ENCODE results near the gene FAM163B. TPM values are rescaled to one million over a fixed set of nuclear protein-coding genes. Genes with fewer than 3 reads are reported as not detected.

The FAM163B gene
- total and polyA plus RNA-seq, 2 donors (not counting 1 experiment from before 2014, with no cell fraction given) = not detected

GRCh38 chr9:133534346-133535291, 74.6 kb downstream of the FAM163B start, which contains the start of gene ADAMTSL2:
ADAMTSL2 (plus strand) TSS chr9:133534704; CDS start chr9:133536713, 2,009 bp downstream.
- H3K9me3 Mint-ChIP-seq (ENCODE audit: insufficient read depth) = no peaks in the 10 kb centered on the region
- Histone ChIP-seq H3K4me3 (ENCODE audit: control extremely low read depth in 1 of 5, extremely low read depth in 1 of 5, insufficient read depth in 1 of 5, low read depth in 2 of 5, low read length in 4 of 5) (no peak within 1 kb of the TSS), H3K27ac (ENCODE audit: low read length in 2 of 2) (no peak within 1 kb of the TSS), H3K4me2 (replicated peaks; ENCODE audit: low read depth, low read length, poor library complexity, severe bottlenecking) (peak within 1 kb of the TSS; percentile 43), H3K9me3 (ENCODE audit: control extremely low read depth in 1 of 3, control insufficient read depth in 2 of 3, insufficient read depth in 1 of 3, low read length in 2 of 3) (peaks cover 0 to 3% (median 0%) of the 10 kb centered on the region in 3 donors), H3K79me2 (ENCODE audit: control insufficient read depth, insufficient read depth, low read length) (no peaks in the 10 kb centered on the region), H4K20me1 (ENCODE audit: control insufficient read depth, insufficient read depth, low read length, poor library complexity, severe bottlenecking) (no peaks in the 10 kb centered on the region), H3K9ac (ENCODE audit: low read length) (no peak within 1 kb of the TSS), H3K36me3 (replicated peaks in 1 of 2; ENCODE audit: control extremely low read depth in 1 of 2, control insufficient read depth in 1 of 2, extremely low read depth in 1 of 2, insufficient read depth in 2 of 2, low read length in 1 of 2) (no peaks in the 10 kb centered on the region), H2AFZ (ENCODE audit: insufficient read depth, low read depth, low read length, poor library complexity, severe bottlenecking) (no peak within 1 kb of the TSS), H3K4me1 (ENCODE audit: control insufficient read depth in 2 of 2, insufficient read depth in 2 of 2, low read length in 2 of 2) (peaks cover 7 to 18% of the 10 kb centered on the region in 2 donors), H3K27me3 (replicated peaks in 1 of 4; ENCODE audit: control extremely low read depth in 1 of 4, control insufficient read depth in 3 of 4, insufficient read depth in 4 of 4, low read length in 3 of 4) (peaks cover 0 to 62% (median 13%) of the 10 kb centered on the region in 4 experiments)
- peak within 1 kb of the TSS; percentile 29 for H3K4me3 Mint-ChIP-seq
- no peak for ATAC-seq (ENCODE audit: low read depth)
- H3K27me3 Mint-ChIP-seq = peaks cover 34% of the 10 kb centered on the region
- ChIA-PET POLR2A (no interaction called here), CTCF (no interaction called here)
- H3K27ac Mint-ChIP-seq = peak within 1 kb of the TSS; percentile 15
- intact Hi-C loops (cut with micrococcal nuclease) = loop anchor here (5.0 kb wide), 3 partner anchors 193 to 563 kb away; partner anchors contain the start of gene VAV2
- 7% methylated on average over 58 of the region's 70 CpGs for WGBS (ENCODE audit: insufficient coverage)
- TF ChIP-seq, protein P1, sequence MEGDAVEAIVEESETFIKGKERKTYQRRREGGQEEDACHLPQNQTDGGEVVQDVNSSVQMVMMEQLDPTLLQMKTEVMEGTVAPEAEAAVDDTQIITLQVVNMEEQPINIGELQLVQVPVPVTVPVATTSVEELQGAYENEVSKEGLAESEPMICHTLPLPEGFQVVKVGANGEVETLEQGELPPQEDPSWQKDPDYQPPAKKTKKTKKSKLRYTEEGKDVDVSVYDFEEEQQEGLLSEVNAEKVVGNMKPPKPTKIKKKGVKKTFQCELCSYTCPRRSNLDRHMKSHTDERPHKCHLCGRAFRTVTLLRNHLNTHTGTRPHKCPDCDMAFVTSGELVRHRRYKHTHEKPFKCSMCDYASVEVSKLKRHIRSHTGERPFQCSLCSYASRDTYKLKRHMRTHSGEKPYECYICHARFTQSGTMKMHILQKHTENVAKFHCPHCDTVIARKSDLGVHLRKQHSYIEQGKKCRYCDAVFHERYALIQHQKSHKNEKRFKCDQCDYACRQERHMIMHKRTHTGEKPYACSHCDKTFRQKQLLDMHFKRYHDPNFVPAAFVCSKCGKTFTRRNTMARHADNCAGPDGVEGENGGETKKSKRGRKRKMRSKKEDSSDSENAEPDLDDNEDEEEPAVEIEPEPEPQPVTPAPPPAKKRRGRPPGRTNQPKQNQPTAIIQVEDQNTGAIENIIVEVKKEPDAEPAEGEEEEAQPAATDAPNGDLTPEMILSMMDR (IDR thresholded peaks at IDR 0.05) = no peak
- TF ChIP-seq EZH2 (IDR thresholded peaks at IDR 0.05; ENCODE audit: borderline replicate concordance, insufficient read depth, low read depth, low read length, poor library complexity, severe bottlenecking) = no peak
- H3K4me1 Mint-ChIP-seq = peaks cover 17% of the 10 kb centered on the region
- no peak for DNase-seq

DNA sequence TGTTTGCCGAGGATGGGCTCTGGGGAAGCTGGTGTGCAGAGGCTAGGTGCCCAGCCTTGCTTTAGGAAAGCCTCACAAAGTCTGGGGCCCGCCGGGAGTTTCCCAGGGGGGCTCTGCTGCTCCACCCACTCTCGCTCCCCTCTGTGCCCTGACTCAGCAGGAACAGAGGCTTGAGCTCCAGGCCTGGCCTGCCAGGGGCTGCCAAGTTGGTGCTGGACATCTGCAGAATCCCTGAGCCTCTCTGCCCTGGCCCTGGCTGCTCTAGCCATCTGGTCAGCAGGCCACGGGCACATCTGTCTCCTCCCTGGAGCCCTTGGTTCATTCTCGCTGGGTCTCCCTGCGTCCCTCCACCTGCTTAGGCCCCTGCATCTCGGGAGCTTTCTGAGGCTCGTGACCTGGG, 75.3 kb downstream of the FAM163B start:
- ATAC-seq (ENCODE audit: low read depth) (no peak), DNase-seq (no peak)
- Histone ChIP-seq H2AFZ (ENCODE audit: insufficient read depth, low read depth, low read length, poor library complexity, severe bottlenecking) (no peak overlapping the region), H3K4me2 (replicated peaks; ENCODE audit: low read depth, low read length, poor library complexity, severe bottlenecking) (peak overlapping the region; percentile 43), H3K27me3 (replicated peaks in 1 of 4; ENCODE audit: control extremely low read depth in 1 of 4, control insufficient read depth in 3 of 4, insufficient read depth in 4 of 4, low read length in 3 of 4) (peaks cover 0 to 61% (median 10%) of the 10 kb centered on the region in 4 experiments), H3K4me1 (ENCODE audit: control insufficient read depth in 2 of 2, insufficient read depth in 2 of 2, low read length in 2 of 2) (peaks cover 7 to 18% of the 10 kb centered on the region in 2 donors), H3K27ac (ENCODE audit: low read length in 2 of 2) (no peak overlapping the region), H3K9ac (ENCODE audit: low read length) (no peak overlapping the region), H4K20me1 (ENCODE audit: control insufficient read depth, insufficient read depth, low read length, poor library complexity, severe bottlenecking) (no peaks in the 10 kb centered on the region), H3K4me3 (ENCODE audit: control extremely low read depth in 1 of 5, extremely low read depth in 1 of 5, insufficient read depth in 1 of 5, low read depth in 2 of 5, low read length in 4 of 5) (no peak overlapping the region), H3K79me2 (ENCODE audit: control insufficient read depth, insufficient read depth, low read length) (no peaks in the 10 kb centered on the region), H3K9me3 (ENCODE audit: control extremely low read depth in 1 of 3, control insufficient read depth in 2 of 3, insufficient read depth in 1 of 3, low read length in 2 of 3) (peaks cover 0 to 3% (median 0%) of the 10 kb centered on the region in 3 donors), H3K36me3 (replicated peaks in 1 of 2; ENCODE audit: control extremely low read depth in 1 of 2, control insufficient read depth in 1 of 2, extremely low read depth in 1 of 2, insufficient read depth in 2 of 2, low read length in 1 of 2) (no peaks in the 10 kb centered on the region)
- ChIA-PET CTCF (no interaction called here), POLR2A (no interaction called here)
- H3K4me3 Mint-ChIP-seq = no peak overlapping the region
- WGBS (ENCODE audit: insufficient coverage) = 56% methylated on average over 8 of the region's 9 CpGs
- H3K27me3 Mint-ChIP-seq = peaks cover 33% of the 10 kb centered on the region
- no peak overlapping the region for H3K27ac Mint-ChIP-seq
- no peaks in the 10 kb centered on the region for H3K9me3 Mint-ChIP-seq (ENCODE audit: insufficient read depth)
- peaks cover 13% of the 10 kb centered on the region for H3K4me1 Mint-ChIP-seq
- TF ChIP-seq, protein P1 (IDR thresholded peaks at IDR 0.05) = no peak
- TF ChIP-seq EZH2 (IDR thresholded peaks at IDR 0.05; ENCODE audit: borderline replicate concordance, insufficient read depth, low read depth, low read length, poor library complexity, severe bottlenecking) = no peak
- intact Hi-C loops (cut with micrococcal nuclease) = loop anchor here (5.0 kb wide), 3 partner anchors 193 to 563 kb away; partner anchors contain the start of gene VAV2
